Liver (tissue), 9 donors: ENCODE results near the gene GABRR1. TPM values are rescaled to one million over a fixed set of nuclear protein-coding genes. Genes with fewer than 3 reads are reported as not detected.

Experiments used
- DNase-seq: peaks from one replicate; pipeline ENCODE4 v3.0.0-alpha.2; 2017; ENCODE audit warnings: low spot score
- H3K27ac ChIP-seq, 2 donors: one replicate each; pipeline ENCODE4 v1.7.0; 2013; ENCODE audit warnings: inconsistent platforms in 2 of 2, low read length in 2 of 2, control low read depth in 1 of 2, low read depth in 1 of 2, mild to moderate bottlenecking in 1 of 2
- H3K27me3 ChIP-seq, 4 donors: one replicate each; pipeline versions ENCODE4 v1.6.1 to v1.7.0; 2013; ENCODE audit warnings: low read length in 3 of 4, inconsistent platforms in 1 of 4, mild to moderate bottlenecking in 1 of 4, moderate library complexity in 1 of 4; ENCODE audit not compliant: control insufficient read depth in 4 of 4, insufficient read depth in 4 of 4
- H3K36me3 ChIP-seq, 4 donors: one replicate each; pipeline versions ENCODE4 v1.6.1 to v1.7.0; 2013; ENCODE audit warnings: low read length in 3 of 4, mild to moderate bottlenecking in 3 of 4, low read depth in 1 of 4, moderate library complexity in 1 of 4; ENCODE audit not compliant: control insufficient read depth in 4 of 4, insufficient read depth in 3 of 4
- H3K4me1 ChIP-seq, 4 donors: one replicate each; pipeline versions ENCODE4 v1.6.1 to v1.7.0; 2013; ENCODE audit warnings: low read length in 3 of 4, mild to moderate bottlenecking in 3 of 4, moderate library complexity in 1 of 4; ENCODE audit not compliant: control insufficient read depth in 4 of 4, insufficient read depth in 4 of 4
- H3K4me3 ChIP-seq, 3 donors: one replicate each; pipeline versions ENCODE4 v1.6.1 to v1.7.0; 2013; ENCODE audit warnings: low read length in 3 of 3, control low read depth in 1 of 3, low read depth in 1 of 3, mild to moderate bottlenecking in 1 of 3
- H3K9ac ChIP-seq, 2 donors: one replicate each; pipeline ENCODE4 v1.7.0; 2013; ENCODE audit warnings: low read length in 2 of 2, mild to moderate bottlenecking in 2 of 2, moderate library complexity in 2 of 2, control low read depth in 1 of 2, low read depth in 1 of 2
- H3K9me3 ChIP-seq, 4 donors: one replicate each; pipeline versions ENCODE4 v1.6.1 to v1.7.0; 2013; ENCODE audit warnings: low read length in 3 of 4; ENCODE audit not compliant: control insufficient read depth in 4 of 4
- EGR1 ChIP-seq, 2 donors: IDR thresholded peaks; 2 replicates each; pipeline ENCODE4 v1.6.1; 2016 to 2018; ENCODE audit warnings: antibody characterized with exemption in 2 of 2, low read depth in 2 of 2
- FOXA1 ChIP-seq: IDR thresholded peaks from 2 replicates; pipeline ENCODE4 v1.6.1; 2016; ENCODE audit warnings: antibody characterized with exemption
- FOXA2 ChIP-seq: IDR thresholded peaks from 2 replicates; pipeline ENCODE4 v1.6.1; 2016; ENCODE audit warnings: antibody characterized with exemption
- GABPA ChIP-seq, 2 donors: IDR thresholded peaks in 1 of 2; conservative IDR thresholded peaks in 1 of 2; 2 replicates each; pipeline ENCODE4 v1.6.1; 2016; ENCODE audit warnings: antibody characterized with exemption in 2 of 2, mild to moderate bottlenecking in 1 of 2, moderate library complexity in 1 of 2
- HNF4A ChIP-seq, 2 donors: conservative IDR thresholded peaks; 2 replicates each; pipeline ENCODE4 v1.6.1; 2016; ENCODE audit warnings: antibody characterized with exemption in 2 of 2, mild to moderate bottlenecking in 2 of 2
- HNF4G ChIP-seq: IDR thresholded peaks from 2 replicates; pipeline ENCODE4 v1.6.1; 2016; ENCODE audit warnings: antibody characterized with exemption
- JUND ChIP-seq, 2 donors: IDR thresholded peaks; 2 replicates each; pipeline ENCODE4 v1.6.1; 2016; ENCODE audit warnings: antibody characterized with exemption in 2 of 2
- NR2F2 ChIP-seq: IDR thresholded peaks from 2 replicates; pipeline ENCODE4 v1.6.1; 2016; ENCODE audit warnings: antibody characterized with exemption
- RAD21 ChIP-seq, 2 donors: IDR thresholded peaks; 2 replicates each; pipeline ENCODE4 v1.6.1; 2016; ENCODE audit warnings: antibody characterized with exemption in 2 of 2, mild to moderate bottlenecking in 2 of 2
- RXRA ChIP-seq, 2 donors: IDR thresholded peaks; 2 replicates each; pipeline ENCODE4 v1.6.1; 2017 to 2018; ENCODE audit warnings: antibody characterized with exemption in 2 of 2, mild to moderate bottlenecking in 1 of 2
- SP1 ChIP-seq: IDR thresholded peaks from 2 replicates; pipeline ENCODE4 v1.6.1; 2018; ENCODE audit warnings: antibody characterized with exemption, mild to moderate bottlenecking
- TAF1 ChIP-seq: conservative IDR thresholded peaks from 2 replicates; pipeline ENCODE4 v1.6.1; 2016; ENCODE audit warnings: antibody characterized with exemption, mild to moderate bottlenecking
- YY1 ChIP-seq: IDR thresholded peaks from 2 replicates; pipeline ENCODE4 v1.6.1; 2016; ENCODE audit warnings: antibody characterized with exemption, mild to moderate bottlenecking
- WGBS: extraction: QIAGEN DNeasy Blood & Tissue Kit; methylation state at CpG from one replicate; pipeline ENCODE4 v1.1.7; 2013; 5-methylcytosine and 5-hydroxymethylcytosine counted together
- polyA plus RNA-seq, 2 donors: library from polyadenylated mRNA; stranded (reverse) in 1 of 2; unstranded in 1 of 2; fragments of 200-250 nt in 1 of 2; fragments of >200 nt in 1 of 2; fragmentation: Nextera tagmentation in 1 of 2; extraction: Ambion mirVana in 1 of 2; gene quantifications; one replicate each; pipeline versions ENCODE4 v1.2.1 to v1.2.3, GENCODE V29; 2013 to 2015
- total RNA-seq, 2 donors: library from RNA; depleted of rRNA; stranded (reverse); fragments of >200 nt; gene quantifications; one replicate each; pipeline ENCODE4 v1.2.3, GENCODE V29; 2014
- TF ChIP-seq, protein P1 (sequence below): IDR thresholded peaks from 2 replicates; pipeline ENCODE4 v1.6.1; 2016; ENCODE audit warnings: antibody characterized with exemption, mild to moderate bottlenecking
- TF ChIP-seq, protein P2 (sequence below): IDR thresholded peaks from 2 replicates; pipeline ENCODE4 v1.6.1; 2016; ENCODE audit warnings: antibody characterized with exemption
- TF ChIP-seq, protein P3 (sequence below): IDR thresholded peaks from 2 replicates; pipeline ENCODE4 v1.6.1; 2016; ENCODE audit warnings: antibody characterized with exemption
- donor health status: healthy.
- donor health status: healthy.
- donor health status: healthy.
- donor health status: healthy.
- donor health status: healthy.

GABRR1 gene
- total and polyA plus RNA-seq, 4 donors = not detected

DNA sequence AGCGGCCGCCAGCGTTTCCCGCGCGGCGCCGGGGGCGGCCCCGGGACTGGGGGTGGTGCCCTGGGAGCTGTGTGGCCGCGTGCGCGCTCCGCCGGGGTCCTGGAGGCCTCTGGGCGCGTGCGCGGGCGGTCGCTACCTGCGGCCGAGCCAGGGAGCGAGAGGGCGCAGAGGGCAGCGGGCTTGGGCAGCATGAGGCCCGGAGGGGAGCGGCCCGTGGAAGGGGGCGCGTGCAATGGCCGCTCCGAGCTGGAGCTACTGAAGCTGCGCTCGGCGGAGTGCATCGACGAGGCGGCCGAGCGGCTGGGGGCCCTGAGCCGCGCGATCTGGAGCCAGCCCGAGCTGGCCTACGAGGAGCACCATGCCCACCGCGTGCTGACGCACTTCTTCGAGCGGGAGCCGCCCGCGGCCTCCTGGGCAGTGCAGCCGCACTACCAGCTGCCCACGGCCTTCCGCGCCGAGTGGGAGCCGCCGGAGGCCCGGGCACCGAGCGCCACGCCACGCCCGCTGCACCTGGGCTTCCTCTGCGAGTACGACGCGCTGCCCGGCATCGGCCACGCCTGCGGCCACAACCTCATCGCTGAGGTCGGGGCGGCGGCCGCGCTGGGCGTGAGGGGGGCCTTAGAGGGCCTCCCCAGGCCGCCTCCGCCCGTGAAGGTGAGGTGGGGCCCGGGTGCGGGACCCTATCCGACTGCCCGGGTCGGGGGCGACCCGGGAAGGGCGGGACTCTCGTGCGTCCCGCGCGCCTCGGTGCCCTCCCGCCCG lies 71.0 kb downstream of the GABRR1 start, which contains the start of gene PM20D2 (continued):
- TF ChIP-seq, protein P1, sequence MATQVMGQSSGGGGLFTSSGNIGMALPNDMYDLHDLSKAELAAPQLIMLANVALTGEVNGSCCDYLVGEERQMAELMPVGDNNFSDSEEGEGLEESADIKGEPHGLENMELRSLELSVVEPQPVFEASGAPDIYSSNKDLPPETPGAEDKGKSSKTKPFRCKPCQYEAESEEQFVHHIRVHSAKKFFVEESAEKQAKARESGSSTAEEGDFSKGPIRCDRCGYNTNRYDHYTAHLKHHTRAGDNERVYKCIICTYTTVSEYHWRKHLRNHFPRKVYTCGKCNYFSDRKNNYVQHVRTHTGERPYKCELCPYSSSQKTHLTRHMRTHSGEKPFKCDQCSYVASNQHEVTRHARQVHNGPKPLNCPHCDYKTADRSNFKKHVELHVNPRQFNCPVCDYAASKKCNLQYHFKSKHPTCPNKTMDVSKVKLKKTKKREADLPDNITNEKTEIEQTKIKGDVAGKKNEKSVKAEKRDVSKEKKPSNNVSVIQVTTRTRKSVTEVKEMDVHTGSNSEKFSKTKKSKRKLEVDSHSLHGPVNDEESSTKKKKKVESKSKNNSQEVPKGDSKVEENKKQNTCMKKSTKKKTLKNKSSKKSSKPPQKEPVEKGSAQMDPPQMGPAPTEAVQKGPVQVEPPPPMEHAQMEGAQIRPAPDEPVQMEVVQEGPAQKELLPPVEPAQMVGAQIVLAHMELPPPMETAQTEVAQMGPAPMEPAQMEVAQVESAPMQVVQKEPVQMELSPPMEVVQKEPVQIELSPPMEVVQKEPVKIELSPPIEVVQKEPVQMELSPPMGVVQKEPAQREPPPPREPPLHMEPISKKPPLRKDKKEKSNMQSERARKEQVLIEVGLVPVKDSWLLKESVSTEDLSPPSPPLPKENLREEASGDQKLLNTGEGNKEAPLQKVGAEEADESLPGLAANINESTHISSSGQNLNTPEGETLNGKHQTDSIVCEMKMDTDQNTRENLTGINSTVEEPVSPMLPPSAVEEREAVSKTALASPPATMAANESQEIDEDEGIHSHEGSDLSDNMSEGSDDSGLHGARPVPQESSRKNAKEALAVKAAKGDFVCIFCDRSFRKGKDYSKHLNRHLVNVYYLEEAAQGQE = no peak
- no peak for TF ChIP-seq EGR1 (IDR thresholded peaks at IDR 0.05; ENCODE audit: low read depth in 2 of 2)
- TF ChIP-seq FOXA2 = no peak
- TF ChIP-seq FOXA1 = no peak

DNA sequence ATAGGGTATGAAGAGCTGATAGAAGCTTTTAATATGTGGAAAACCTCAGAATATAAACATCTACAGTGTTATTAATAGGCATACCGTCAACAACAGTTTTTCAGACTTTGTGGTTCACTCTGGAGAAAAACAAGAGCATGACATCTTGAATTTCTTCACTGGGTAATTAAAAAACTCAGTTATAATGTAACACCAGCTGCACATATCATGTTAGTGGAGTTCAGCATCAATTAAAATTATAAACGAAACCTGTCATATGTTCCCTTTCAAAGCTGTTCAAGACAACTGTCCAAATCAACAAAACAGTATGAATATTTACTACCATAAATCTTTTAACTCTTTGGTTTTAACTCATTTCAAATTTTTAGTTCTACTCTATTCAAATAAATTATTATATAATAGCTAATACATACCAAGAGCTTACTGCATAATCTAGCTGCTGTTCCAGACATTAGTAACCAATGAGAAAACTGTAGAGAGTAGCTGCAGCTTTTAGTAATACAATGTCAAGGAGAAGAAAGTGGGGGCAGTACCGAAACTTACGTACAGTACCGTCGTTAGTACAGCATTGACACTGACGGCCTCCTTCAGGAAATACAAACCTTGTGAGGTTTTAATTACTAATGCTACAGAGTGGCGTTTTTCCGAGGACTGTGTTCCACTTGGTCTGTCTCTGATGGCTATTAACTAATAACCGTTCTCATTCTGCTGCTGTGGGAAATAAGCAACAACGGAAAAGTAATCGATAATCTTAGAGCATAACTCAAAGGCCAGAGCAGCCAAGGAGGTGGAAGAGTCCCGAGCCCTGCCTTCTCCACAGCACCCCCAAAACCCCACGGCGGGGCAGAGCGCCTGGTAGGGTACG lies 71.8 kb downstream of the GABRR1 start:
- peak overlapping the region; percentile 77 to 86 for H3K27ac ChIP-seq
- WGBS = 9% methylated on average over 17 of the region's 17 CpGs
- peak overlapping the region; percentile 30 to 77 for H3K9ac ChIP-seq
- no peak for DNase-seq
- peaks cover 3 to 19% (median 10%) of the 10 kb centered on the region in 4 donors for H3K4me1 ChIP-seq
- TF ChIP-seq SP1 (no peak), YY1 (no peak), JUND (IDR thresholded peaks at IDR 0.05) (no peak), TAF1 (no peak), FOXA2 (no peak), HNF4A (conservative IDR thresholded peaks at IDR 0.05) (no peak), FOXA1 (no peak), HNF4G (no peak), RAD21 (IDR thresholded peaks at IDR 0.05) (no peak), RXRA (IDR thresholded peaks at IDR 0.05) (no peak), NR2F2 (no peak), GABPA (IDR thresholded peaks at IDR 0.05 in 1 of 2, conservative IDR thresholded peaks at IDR 0.05 in 1 of 2) (no peak)
- TF ChIP-seq, protein P1 = no peak
- TF ChIP-seq, protein P2, sequence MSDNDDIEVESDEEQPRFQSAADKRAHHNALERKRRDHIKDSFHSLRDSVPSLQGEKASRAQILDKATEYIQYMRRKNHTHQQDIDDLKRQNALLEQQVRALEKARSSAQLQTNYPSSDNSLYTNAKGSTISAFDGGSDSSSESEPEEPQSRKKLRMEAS = no peak
- TF ChIP-seq, protein P3, sequence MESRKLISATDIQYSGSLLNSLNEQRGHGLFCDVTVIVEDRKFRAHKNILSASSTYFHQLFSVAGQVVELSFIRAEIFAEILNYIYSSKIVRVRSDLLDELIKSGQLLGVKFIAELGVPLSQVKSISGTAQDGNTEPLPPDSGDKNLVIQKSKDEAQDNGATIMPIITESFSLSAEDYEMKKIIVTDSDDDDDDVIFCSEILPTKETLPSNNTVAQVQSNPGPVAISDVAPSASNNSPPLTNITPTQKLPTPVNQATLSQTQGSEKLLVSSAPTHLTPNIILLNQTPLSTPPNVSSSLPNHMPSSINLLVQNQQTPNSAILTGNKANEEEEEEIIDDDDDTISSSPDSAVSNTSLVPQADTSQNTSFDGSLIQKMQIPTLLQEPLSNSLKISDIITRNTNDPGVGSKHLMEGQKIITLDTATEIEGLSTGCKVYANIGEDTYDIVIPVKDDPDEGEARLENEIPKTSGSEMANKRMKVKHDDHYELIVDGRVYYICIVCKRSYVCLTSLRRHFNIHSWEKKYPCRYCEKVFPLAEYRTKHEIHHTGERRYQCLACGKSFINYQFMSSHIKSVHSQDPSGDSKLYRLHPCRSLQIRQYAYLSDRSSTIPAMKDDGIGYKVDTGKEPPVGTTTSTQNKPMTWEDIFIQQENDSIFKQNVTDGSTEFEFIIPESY = no peak
- peak overlapping the region; percentile 50 to 97 (median 82) for H3K4me3 ChIP-seq
- H3K27me3 ChIP-seq = no peaks in the 10 kb centered on the region
- H3K36me3 ChIP-seq = no peaks in the 10 kb centered on the region
- H3K9me3 ChIP-seq = no peaks in the 10 kb centered on the region
